GM19240 (cell line): ENCODE results near the gene CCDC167.

Experiments
- DNase-seq: peaks from one replicate; pipeline ENCODE4 v3.0.0; 2011; ENCODE audit warnings: low spot score; ENCODE audit not compliant: insufficient read length

Gene CCDC167

GRCh38 chr6:37499433-37500293 is at the start of gene CCDC167:
TSS of gene CCDC167 (minus strand) at chr6:37499893. CDS start at chr6:37499863, 30 bp downstream.
- peak; percentile 95 for DNase-seq

GRCh38 chr6:37549154-37549553 is 49.5 kb upstream of the CCDC167 start:
- no peak for DNase-seq

GRCh38 chr6:37548067-37548674 is 48.5 kb upstream of the CCDC167 start:
- DNase-seq: no peak

- DNase-seq: no peak
These were observed 47.9 kb upstream of the CCDC167 start for GRCh38 chr6:37547564-37548061.

- no peak for DNase-seq
These were observed 46.6 kb upstream of the CCDC167 start for GRCh38 chr6:37546141-37546871.

GRCh38 chr6:37544530-37544929 is 44.8 kb upstream of the CCDC167 start:
- DNase-seq: no peak

- DNase-seq: no peak
These were observed 43.7 kb upstream of the CCDC167 start for GRCh38 chr6:37543361-37543760.

- no peak for DNase-seq
These were observed 41.7 kb upstream of the CCDC167 start for GRCh38 chr6:37541346-37541745.

- no peak for DNase-seq
These were observed 40.7 kb upstream of the CCDC167 start for GRCh38 chr6:37540390-37540789.

- DNase-seq: no peak
These were observed 40.3 kb upstream of the CCDC167 start for GRCh38 chr6:37540029-37540352.

- no peak for DNase-seq
These were observed 39.7 kb upstream of the CCDC167 start for GRCh38 chr6:37539171-37540028.

- DNase-seq: no peak
These were observed 38.4 kb upstream of the CCDC167 start for GRCh38 chr6:37538107-37538506.

- DNase-seq: no peak
These were observed 37.9 kb upstream of the CCDC167 start for GRCh38 chr6:37537548-37537947.

- DNase-seq: no peak
These were observed 36.9 kb upstream of the CCDC167 start for GRCh38 chr6:37536491-37537190.

GRCh38 chr6:37535759-37536490 is 36.2 kb upstream of the CCDC167 start:
- no peak for DNase-seq

- DNase-seq: no peak
These were observed 35.7 kb upstream of the CCDC167 start for GRCh38 chr6:37535428-37535758.

GRCh38 chr6:37534893-37535292 is 35.2 kb upstream of the CCDC167 start:
- no peak for DNase-seq

- no peak for DNase-seq
These were observed 32.4 kb upstream of the CCDC167 start for GRCh38 chr6:37532122-37532521.

GRCh38 chr6:37531437-37532036 is 31.8 kb upstream of the CCDC167 start:
- DNase-seq: no peak

- no peak for DNase-seq
These were observed 31.3 kb upstream of the CCDC167 start for GRCh38 chr6:37531026-37531425.
